ENCODE data around the gene RPS6KB2. TPM values are rescaled to one million over a fixed set of nuclear protein-coding genes. Genes with fewer than 3 reads are reported as not detected.

RPS6KB2 gene
- total RNA-seq, 1 donor, result 36.9 TPM

- Histone ChIP-seq H3K4me2 (ENCODE audit: insufficient read depth, low read length) (no peak overlapping the region), H3K4me1 (ENCODE audit: insufficient read depth, low read length) (peaks cover 12% of the 10 kb centered on the region), H3K4me3 (ENCODE audit: insufficient read depth, low read length) (no peak overlapping the region), H3K27me3 (ENCODE audit: insufficient read depth, low read length) (no peaks in the 10 kb centered on the region), H3K27ac (ENCODE audit: low read depth, low read length) (no peak overlapping the region), H3K36me3 (ENCODE audit: insufficient read depth, low read length) (peaks cover 34% of the 10 kb centered on the region), H3K9me3 (ENCODE audit: low read depth, low read length) (no peaks in the 10 kb centered on the region), H4K20me1 (ENCODE audit: insufficient read depth, low read length) (no peaks in the 10 kb centered on the region), H2AFZ (ENCODE audit: low read length) (no peak overlapping the region), H3K79me2 (ENCODE audit: insufficient read depth, low read length) (peaks cover 25% of the 10 kb centered on the region)
- no peak for DNase-seq (ENCODE audit: insufficient read length, low spot score, missing footprints)
- no peak for TF ChIP-seq CTCF (IDR thresholded peaks at IDR 0.05; ENCODE audit: extremely low read depth, low read depth, low read length)
These were observed 3.3 kb downstream of the RPS6KB2 start for GRCh38 chr11:67431346-67432249.

- Histone ChIP-seq H3K27me3 (ENCODE audit: insufficient read depth, low read length) (no peaks in the 10 kb centered on the region), H3K36me3 (ENCODE audit: insufficient read depth, low read length) (peaks cover 34% of the 10 kb centered on the region), H3K9me3 (ENCODE audit: low read depth, low read length) (no peaks in the 10 kb centered on the region), H3K4me3 (ENCODE audit: insufficient read depth, low read length) (no peak overlapping the region), H4K20me1 (ENCODE audit: insufficient read depth, low read length) (no peaks in the 10 kb centered on the region), H3K4me1 (ENCODE audit: insufficient read depth, low read length) (peaks cover 9% of the 10 kb centered on the region), H2AFZ (ENCODE audit: low read length) (no peak overlapping the region), H3K4me2 (ENCODE audit: insufficient read depth, low read length) (no peak overlapping the region), H3K79me2 (ENCODE audit: insufficient read depth, low read length) (peaks cover 25% of the 10 kb centered on the region), H3K27ac (ENCODE audit: low read depth, low read length) (no peak overlapping the region)
- no peak for TF ChIP-seq CTCF (IDR thresholded peaks at IDR 0.05; ENCODE audit: extremely low read depth, low read depth, low read length)
- DNase-seq (ENCODE audit: insufficient read length, low spot score, missing footprints), result no peak
These were observed 4.5 kb downstream of the RPS6KB2 start for GRCh38 chr11:67432655-67433349.

GRCh38 chr11:67433536-67434394 is 5.5 kb downstream of the RPS6KB2 start:
- H3K79me2 ChIP-seq (ENCODE audit: insufficient read depth, low read length), result peaks cover 21% of the 10 kb centered on the region
- H3K4me3 ChIP-seq (ENCODE audit: insufficient read depth, low read length), result no peak overlapping the region
- peaks cover 8% of the 10 kb centered on the region for H3K4me1 ChIP-seq (ENCODE audit: insufficient read depth, low read length)
- H4K20me1 ChIP-seq (ENCODE audit: insufficient read depth, low read length), result no peaks in the 10 kb centered on the region
- no peak overlapping the region for H2AFZ ChIP-seq (ENCODE audit: low read length)
- no peaks in the 10 kb centered on the region for H3K9me3 ChIP-seq (ENCODE audit: low read depth, low read length)
- H3K4me2 ChIP-seq (ENCODE audit: insufficient read depth, low read length), result no peak overlapping the region
- H3K36me3 ChIP-seq (ENCODE audit: insufficient read depth, low read length), result peaks cover 37% of the 10 kb centered on the region
- TF ChIP-seq CTCF (IDR thresholded peaks at IDR 0.05; ENCODE audit: extremely low read depth, low read depth, low read length), result no peak
- DNase-seq (ENCODE audit: insufficient read length, low spot score, missing footprints), result peak; percentile 85
- H3K27ac ChIP-seq (ENCODE audit: low read depth, low read length), result no peak overlapping the region
- H3K27me3 ChIP-seq (ENCODE audit: insufficient read depth, low read length), result no peaks in the 10 kb centered on the region

Data from osteoblast (primary cell).